GM23338 (cell line): ENCODE data around the gene IL18R1.

Experiments
- CREB1 ChIP-seq: fragments of 250-450 bp; sonication (Bioruptor Pico); IDR thresholded peaks from 2 replicates; pipeline ENCODE4 v1.5.0; 2020; ENCODE audit warnings: low read depth, mild to moderate bottlenecking, moderate library complexity
- CTCF ChIP-seq, 2 experiments: fragments of 200-600 bp in 1 of 2; sonication (generic) in 1 of 2; conservative IDR thresholded peaks; 2 replicates each; pipeline versions ENCODE4 v1.5.1 to v1.6.1; 2016 to 2017; ENCODE audit warnings: antibody characterized with exemption in 2 of 2, low read depth in 2 of 2, mild to moderate bottlenecking in 2 of 2, moderate library complexity in 1 of 2
- EZH2 ChIP-seq: fragments of 200-600 bp; sonication (generic); IDR thresholded peaks from one replicate; pipeline ENCODE4 v1.8.0; 2017; ENCODE audit warnings: antibody characterized with exemption, mild to moderate bottlenecking, low read depth; ENCODE audit not compliant: unreplicated experiment
- EZH2phosphoT487 ChIP-seq: fragments of 200-600 bp; sonication (generic); IDR thresholded peaks from one replicate; pipeline ENCODE4 v1.8.1; 2018; ENCODE audit warnings: antibody characterized with exemption; ENCODE audit not compliant: unreplicated experiment
- JUNB ChIP-seq: IDR thresholded peaks from one replicate; pipeline ENCODE4 v1.6.1; 2016; ENCODE audit warnings: antibody characterized with exemption; ENCODE audit not compliant: unreplicated experiment
- POLR2AphosphoS5 ChIP-seq: IDR thresholded peaks from 2 replicates; pipeline ENCODE4 v1.6.1; 2016; ENCODE audit warnings: antibody characterized with exemption, low read depth
- REST ChIP-seq: IDR thresholded peaks from one replicate; pipeline ENCODE4 v1.6.1; 2018; ENCODE audit warnings: antibody characterized with exemption; ENCODE audit not compliant: unreplicated experiment
- STAT1 ChIP-seq: IDR thresholded peaks from one replicate; pipeline ENCODE4 v1.6.1; 2016; ENCODE audit warnings: antibody characterized with exemption; ENCODE audit not compliant: unreplicated experiment
- ZNF114 ChIP-seq: fragments of 250-450 bp; sonication (Bioruptor Pico); IDR thresholded peaks from 2 replicates; pipeline ENCODE4 v1.5.0; 2020; ENCODE audit warnings: mild to moderate bottlenecking, moderate library complexity
- ZNF331 ChIP-seq: fragments of 250-450 bp; sonication (Bioruptor Pico); IDR thresholded peaks from 2 replicates; pipeline ENCODE4 v1.5.0; 2020; ENCODE audit warnings: low read depth, mild to moderate bottlenecking, moderate library complexity

- no peak for TF ChIP-seq POLR2AphosphoS5
- no peak for TF ChIP-seq CTCF (conservative IDR thresholded peaks at IDR 0.05; ENCODE audit: low read depth in 2 of 2)
- no peak for TF ChIP-seq EZH2
- TF ChIP-seq STAT1: no peak
- no peak for TF ChIP-seq ZNF331 (CRISPR knock-in tag)
- no peak for TF ChIP-seq REST
- no peak for TF ChIP-seq EZH2phosphoT487
- no peak for TF ChIP-seq ZNF114
- TF ChIP-seq JUNB: no peak
- TF ChIP-seq CREB1 (CRISPR knock-in tag): no peak
Observed at GRCh38 chr2:102337012-102337411, 18.6 kb upstream of the IL18R1 start.
